ENCODE data around the gene PRX.
A peak's percentile ranks its signal among the peaks of the same experiment; 100 is the strongest.
"Not testable (repeated sequence)": the region's sequence is repeated elsewhere in the genome, so short reads cannot be mapped to it uniquely, and the experiment has no call there.

Gene PRX

GRCh38 chr19:40433391-40434216 lies 20.4 kb upstream of the PRX start:
- DNase-seq (ENCODE audit: low read depth): peak; percentile 92

GRCh38 chr19:40432760-40433159 lies 19.6 kb upstream of the PRX start:
- DNase-seq (ENCODE audit: low read depth): not testable (repeated sequence)

GRCh38 chr19:40431698-40432097 lies 18.5 kb upstream of the PRX start:
- no peak for DNase-seq (ENCODE audit: low read depth)

GRCh38 chr19:40430242-40430641 lies 17.1 kb upstream of the PRX start:
- DNase-seq (ENCODE audit: low read depth): not testable (repeated sequence)

GRCh38 chr19:40428197-40428596 lies 15.0 kb upstream of the PRX start:
- DNase-seq (ENCODE audit: low read depth): not testable (repeated sequence)

DNA sequence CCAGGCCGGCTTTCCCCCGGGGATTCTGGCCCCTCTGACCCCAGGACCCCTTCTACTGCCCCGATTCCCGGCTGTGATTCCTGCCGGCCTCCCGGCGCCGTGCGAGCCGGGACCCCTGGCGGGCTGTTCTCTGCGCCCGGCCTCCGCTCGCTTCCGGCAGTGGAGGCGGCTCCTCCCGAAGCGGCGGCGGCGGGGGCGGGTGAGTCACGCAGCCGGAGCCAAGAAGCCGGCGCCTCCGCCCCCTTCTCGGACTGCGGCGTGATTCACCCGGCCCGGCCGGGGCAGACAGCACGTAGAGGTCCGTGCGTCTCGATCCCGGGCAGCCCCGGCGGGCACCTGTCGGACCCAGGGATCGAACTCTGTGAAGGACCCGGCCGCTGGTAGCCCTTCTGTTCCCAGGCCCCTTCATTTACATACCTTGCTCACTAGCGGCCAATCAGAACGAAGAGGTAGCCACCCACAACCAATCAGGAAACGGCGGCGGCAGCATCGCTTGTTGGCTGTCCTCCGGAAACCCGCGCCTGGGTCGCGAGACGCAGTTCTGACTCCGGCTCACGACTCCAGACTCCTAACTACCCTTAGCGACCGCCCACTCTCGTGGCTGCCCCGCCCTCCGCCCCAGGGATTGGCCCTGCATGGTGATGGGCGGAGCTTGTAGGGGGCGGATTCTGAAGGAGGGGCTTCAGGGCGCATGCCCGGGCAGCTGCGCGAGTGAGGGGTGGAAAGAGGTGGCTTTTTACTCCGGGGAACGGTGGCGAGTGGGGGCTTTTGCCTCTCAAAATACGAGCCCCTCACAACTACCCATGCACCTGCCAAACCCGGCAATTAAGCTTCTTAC lies 12.5 kb upstream of the PRX start, which contains the start of gene SERTAD1:
Gene SERTAD1 (minus strand): TSS at position 543 of the 838 bp plus-strand sequence. CDS start 2,446 bp downstream, outside the sequence.
- peak; percentile 98 for DNase-seq (ENCODE audit: low read depth)

- no peak for DNase-seq (ENCODE audit: low read depth)
Observed at GRCh38 chr19:40424637-40425449, 11.7 kb upstream of the PRX start.

DNA sequence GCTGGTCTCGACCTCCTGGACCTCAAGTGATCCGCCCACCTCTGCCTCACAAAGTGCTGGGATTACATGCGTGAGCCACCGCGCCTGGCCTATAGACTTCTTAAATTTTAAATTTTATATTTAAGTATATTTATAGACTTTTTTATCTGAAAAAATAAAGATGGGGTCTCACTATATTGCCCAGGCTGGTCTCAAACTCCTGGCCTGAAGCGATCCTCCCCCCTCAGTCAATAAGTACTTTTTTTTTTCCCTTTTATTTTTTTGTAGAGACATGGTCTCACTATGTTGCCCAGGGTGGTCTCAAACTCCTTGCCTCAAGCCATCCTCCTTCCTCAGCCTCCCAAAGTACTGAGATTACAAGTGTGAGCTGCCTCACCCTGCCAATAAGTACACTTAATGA lies 10.8 kb upstream of the PRX start:
- no peak for DNase-seq (ENCODE audit: low read depth)

DNA sequence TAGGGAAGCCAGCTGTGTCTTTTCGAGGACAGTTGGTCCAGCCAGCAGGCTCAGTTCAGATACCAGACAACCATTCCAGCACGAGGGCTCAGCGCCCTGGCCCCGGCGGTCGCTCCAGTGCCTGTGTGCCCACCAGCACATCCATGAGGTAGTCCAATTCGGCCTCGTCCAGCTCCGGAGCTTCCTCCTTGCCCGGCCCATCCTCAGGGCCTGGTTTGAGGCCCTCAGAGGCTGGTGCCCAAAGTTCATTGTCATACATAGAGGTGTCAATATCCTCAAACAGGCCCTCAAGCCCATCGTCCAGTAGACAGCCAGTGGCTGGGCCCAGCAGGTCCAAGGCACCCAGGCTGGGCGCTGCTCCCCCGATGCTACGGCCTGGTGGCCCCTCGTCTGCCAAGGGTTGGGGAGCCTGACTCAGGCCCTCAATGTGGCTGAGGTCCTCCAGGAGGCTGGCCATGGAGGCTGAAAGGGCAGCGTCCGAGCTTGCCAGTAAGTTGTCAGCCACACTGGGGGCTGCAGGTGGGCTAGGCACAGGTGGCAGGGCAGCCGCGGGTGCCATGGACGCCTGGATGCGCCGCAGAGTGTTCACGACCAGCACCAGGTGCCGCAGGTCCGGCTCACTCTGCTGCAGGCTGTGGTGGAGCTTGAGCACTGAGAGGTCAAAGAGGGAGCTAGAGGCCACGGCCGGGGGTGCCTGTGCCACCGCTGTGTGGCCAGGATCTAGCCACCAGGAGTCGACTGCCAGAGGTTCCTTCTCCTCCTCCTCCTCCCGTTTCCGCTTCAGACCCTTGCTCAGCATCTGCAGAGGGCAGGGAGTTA lies 9.8 kb upstream of the PRX start:
- DNase-seq (ENCODE audit: low read depth): no peak

GRCh38 chr19:40421993-40422747 lies 9.0 kb upstream of the PRX start:
- no peak for DNase-seq (ENCODE audit: low read depth)

DNA sequence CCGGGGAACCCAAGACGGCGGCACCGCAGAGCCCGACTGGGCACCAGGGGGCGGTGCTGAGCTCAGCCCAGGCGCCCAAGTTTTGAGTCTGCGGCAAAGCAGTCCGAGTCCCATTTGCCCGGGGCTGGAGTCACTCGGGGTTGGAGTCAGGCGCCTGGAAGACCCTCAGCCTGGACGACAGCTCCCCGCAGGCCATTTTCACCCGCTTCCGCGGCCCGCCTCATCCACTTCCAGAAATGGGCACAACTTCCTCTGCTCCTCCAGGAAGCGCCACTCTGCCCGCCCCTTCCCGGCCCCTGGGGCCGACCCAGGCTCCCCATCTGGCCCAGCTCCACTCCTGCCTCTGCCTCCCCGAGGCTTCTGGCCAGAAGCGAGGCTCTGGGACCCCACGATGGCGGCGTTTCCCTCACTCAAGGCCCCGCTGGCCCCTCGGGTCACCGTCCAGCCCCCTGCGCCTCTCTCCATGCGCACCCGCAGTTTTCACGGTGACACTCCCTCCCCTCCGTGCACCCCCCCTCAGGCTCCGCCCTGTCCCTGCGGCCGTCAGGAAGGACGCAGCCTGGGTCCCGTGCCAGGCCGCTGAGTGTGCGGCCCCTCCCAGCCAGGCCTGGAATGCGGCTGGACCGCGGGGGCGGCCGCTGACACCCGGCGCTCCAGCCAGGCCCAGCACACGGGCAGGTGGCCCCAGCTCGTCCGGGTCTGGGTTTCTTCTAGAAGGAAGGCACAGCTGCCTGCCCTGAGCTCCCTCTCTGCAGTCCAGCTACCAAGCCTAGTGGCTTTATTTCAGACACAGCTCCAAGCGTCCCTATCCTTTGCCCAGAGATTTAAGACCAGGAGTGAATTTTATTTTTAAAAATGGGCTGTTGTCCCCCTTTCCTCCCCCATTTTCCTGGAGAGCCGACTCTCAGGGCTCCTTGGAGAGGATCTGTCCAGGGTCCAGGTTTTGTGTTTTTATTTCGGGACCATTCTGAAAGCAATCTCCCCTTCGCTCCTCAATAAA lies 7.9 kb upstream of the PRX start:
- DNase-seq (ENCODE audit: low read depth): peak; percentile 81

DNA sequence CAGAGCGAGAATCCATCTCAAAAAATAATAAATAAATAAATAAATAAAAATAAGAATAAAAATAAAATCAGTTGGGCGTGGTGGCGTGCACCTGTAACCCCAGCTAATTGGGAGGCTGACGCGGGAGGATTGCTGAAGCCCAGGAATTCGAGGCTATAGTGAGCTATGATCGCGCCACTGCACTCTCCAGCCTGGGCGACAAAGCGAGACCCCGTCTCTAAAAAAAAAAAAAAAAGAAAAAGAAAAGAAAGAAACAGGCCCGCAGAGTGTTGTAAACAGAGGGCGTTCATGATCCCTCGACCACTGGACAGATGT lies 7.2 kb upstream of the PRX start:
- DNase-seq (ENCODE audit: low read depth): no peak

DNA sequence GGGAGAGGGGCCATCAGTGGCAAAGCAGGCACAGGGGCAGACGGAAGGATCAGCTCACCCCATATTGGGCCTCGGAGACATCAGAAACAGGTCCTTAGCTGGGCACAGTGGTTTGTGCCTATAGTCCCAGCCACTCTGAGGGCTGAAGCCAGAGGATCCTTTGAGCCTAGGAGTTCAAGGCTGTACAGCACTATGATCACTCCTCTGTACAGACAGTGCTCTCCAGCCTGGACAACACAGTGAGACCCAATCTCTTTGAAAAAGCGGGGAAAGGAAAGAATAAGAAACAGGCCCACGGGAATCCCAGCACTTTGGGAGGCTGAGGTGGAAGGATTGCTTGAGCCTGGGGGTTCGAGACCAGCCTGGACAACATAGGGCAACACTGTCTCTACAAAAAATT lies 6.6 kb upstream of the PRX start:
- no peak for DNase-seq (ENCODE audit: low read depth)

DNA sequence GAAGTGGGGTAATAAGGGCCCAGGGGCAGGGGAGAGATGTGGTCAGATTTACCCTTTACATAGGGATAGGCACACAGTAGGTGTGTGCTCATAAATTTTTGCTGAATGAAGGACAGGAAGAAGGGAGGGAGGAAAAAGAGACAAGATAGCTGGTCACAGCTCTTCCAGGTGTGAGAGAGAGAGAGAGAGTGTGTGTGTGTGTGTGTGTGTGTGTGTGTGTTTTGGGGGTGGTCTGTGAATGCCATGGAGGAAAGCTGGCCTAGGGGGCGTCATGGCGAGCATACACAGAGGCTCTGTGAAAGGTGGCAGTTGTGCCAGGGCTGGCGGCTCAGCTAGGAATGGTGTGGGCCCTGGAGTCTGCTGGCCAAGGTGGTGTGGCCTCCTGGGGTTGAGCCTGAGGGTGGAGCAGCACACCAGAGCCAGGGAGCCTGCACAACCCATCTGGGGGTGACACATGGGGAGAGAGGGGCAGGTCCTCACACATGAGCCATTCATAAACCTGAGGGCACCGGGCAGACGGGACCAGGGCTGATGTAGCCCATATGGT lies 6.0 kb upstream of the PRX start:
- no peak for DNase-seq (ENCODE audit: low read depth)

DNA sequence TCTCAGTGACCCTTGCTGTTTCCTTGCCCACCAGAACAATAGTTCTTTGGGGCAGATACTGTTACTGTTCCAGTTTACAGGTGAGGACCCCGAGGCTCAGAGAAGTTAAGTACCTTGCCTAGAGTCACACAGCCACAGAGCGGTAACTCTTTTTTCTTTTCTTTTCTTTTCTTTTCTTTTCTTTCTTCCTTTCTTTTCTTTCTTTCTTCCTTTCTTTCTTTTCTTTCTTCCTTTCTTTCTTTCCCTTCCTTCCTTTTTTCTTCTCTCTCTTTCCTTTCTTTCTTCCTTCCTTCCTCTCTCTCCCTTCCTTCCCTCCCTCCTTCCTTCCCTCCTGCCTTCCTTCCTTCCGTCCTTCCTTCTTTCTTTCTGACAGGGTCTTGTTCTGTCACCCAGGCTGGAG lies 4.9 kb upstream of the PRX start:
- DNase-seq (ENCODE audit: low read depth): no peak

- no peak for DNase-seq (ENCODE audit: low read depth)
Observed at GRCh38 chr19:40417643-40417981, 4.4 kb upstream of the PRX start.

DNA sequence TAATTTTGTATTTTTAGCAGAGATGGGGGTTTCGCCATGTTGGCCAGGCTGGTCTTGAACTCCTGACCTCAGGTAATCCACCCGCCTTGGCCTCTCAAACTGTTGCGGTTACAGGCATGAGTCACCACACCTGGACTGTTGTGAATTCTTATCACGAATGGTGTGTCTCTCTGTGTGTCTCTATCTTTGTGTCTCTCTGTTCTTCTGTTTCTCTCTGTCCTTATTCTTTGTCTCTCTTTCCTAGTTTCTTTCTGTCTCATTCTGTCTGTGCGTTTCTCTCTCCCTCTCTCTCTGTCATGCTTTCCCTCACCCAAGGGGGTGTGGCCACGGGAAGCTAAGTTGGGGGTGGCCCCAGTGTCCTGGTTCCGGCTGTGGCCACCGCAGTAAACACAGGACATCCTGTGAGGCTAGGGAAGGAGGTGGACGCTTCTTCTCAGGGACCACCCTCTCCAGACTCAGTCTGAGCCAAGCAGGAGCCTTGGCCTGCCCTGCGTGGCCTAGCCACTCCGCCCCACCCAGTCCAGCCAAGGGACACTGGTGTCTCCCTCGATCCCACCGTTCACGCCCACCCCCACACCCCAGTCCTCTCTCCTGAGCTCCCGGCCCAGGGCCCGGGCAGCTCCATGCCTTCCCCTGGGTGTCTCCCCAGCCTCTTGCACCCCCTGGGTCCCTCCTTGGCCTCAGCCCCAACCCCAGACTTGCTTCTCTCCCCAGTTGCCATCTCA lies 3.9 kb upstream of the PRX start:
- DNase-seq (ENCODE audit: low read depth): peak; percentile 51

- no peak for DNase-seq (ENCODE audit: low read depth)
Observed at GRCh38 chr19:40415768-40416167, 2.6 kb upstream of the PRX start.

Measured in amniotic epithelial cell (primary cell).